ENCODE measurements around the gene GRM1.

- TF ChIP-seq YY1 (IDR thresholded peaks at IDR 0.05; ENCODE audit: insufficient read depth, insufficient read length), result no peak
- TF ChIP-seq ZNF274 (IDR thresholded peaks at IDR 0.05; ENCODE audit: low read depth, low read length), result no peak
These were observed 302.2 kb downstream of the GRM1 start for GRCh38 chr6:146331013-146331412.
